Measurements from ENCODE around the gene ACOT13.

- TF ChIP-seq CTCF (IDR thresholded peaks at IDR 0.05): no peak
- TF ChIP-seq POLR2AphosphoS5 (IDR thresholded peaks at IDR 0.05): no peak
- no peak for TF ChIP-seq POLR2A (IDR thresholded peaks at IDR 0.05)
- no peak for TF ChIP-seq EP300 (IDR thresholded peaks at IDR 0.05; ENCODE audit: low read depth)
Measured at GRCh38 chr6:24702720-24703282, 35.9 kb downstream of the ACOT13 start.
